Kidney capillary endothelial cell (primary cell): Measurements from ENCODE around the gene VIM.
A peak's percentile ranks its signal among the peaks of the same experiment; 100 is the strongest.

Experiments used
- DNase-seq: peaks from one replicate; pipeline ENCODE4 v3.0.0-alpha.2; 2018; ENCODE audit warnings: low spot score

The VIM gene

DNA sequence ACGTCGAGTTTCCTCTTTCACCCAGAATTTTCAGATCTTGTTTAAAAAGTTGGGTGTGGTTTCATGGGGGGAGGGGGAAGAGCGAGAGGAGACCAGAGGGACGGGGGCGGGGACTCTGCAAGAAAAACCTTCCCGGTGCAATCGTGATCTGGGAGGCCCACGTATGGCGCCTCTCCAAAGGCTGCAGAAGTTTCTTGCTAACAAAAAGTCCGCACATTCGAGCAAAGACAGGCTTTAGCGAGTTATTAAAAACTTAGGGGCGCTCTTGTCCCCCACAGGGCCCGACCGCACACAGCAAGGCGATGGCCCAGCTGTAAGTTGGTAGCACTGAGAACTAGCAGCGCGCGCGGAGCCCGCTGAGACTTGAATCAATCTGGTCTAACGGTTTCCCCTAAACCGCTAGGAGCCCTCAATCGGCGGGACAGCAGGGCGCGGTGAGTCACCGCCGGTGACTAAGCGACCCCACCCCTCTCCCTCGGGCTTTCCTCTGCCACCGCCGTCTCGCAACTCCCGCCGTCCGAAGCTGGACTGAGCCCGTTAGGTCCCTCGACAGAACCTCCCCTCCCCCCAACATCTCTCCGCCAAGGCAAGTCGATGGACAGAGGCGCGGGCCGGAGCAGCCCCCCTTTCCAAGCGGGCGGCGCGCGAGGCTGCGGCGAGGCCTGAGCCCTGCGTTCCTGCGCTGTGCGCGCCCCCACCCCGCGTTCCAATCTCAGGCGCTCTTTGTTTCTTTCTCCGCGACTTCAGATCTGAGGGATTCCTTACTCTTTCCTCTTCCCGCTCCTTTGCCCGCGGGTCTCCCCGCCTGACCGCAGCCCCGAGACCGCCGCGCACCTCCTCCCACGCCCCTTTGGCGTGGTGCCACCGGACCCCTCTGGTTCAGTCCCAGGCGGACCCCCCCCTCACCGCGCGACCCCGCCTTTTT is at the start of gene VIM:
Gene VIM (plus strand): TSS at position 151 of the 925 bp plus-strand sequence. CDS start 1,182 bp downstream, outside the sequence.
- peak; percentile 97 for DNase-seq

DNA sequence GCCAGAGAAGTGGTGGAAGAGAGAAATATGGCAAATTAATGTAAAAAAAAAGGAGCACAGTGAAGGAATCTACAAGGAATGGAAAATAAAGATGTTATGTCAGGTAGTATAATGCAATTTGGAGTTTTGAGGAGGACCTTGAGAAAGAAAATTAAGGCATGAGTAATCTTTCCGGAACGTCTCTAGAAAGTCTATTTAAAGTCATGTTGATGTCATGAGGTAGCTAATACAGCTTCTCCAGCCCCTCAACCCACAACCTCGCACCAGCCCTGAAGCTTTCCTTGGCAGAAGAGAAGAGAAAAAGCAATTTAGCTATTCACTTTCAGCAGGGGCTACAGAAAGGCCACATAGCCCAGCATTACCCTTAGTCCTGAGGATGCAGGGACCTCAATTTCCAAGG is 49.0 kb upstream of the VIM start:
- DNase-seq = no peak

DNA sequence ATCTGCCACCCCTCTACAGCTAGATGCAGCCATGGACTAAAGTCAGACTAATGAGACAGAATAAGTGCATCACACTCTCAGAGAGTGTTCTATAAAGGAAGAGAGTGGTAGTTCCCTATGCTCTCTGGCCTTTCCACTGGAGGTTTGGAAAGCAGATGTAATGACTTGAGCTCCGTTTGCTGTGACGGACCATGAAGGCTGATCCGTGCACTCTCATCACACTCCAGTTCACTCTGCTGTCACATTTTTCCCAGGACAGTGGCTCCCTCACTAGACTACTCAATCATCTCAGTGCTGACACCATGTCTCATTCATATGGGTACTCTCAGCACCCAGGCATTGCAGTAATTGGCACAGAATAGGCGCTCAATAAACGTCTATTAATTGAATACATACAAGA is 46.9 kb upstream of the VIM start:
- DNase-seq = no peak

DNA sequence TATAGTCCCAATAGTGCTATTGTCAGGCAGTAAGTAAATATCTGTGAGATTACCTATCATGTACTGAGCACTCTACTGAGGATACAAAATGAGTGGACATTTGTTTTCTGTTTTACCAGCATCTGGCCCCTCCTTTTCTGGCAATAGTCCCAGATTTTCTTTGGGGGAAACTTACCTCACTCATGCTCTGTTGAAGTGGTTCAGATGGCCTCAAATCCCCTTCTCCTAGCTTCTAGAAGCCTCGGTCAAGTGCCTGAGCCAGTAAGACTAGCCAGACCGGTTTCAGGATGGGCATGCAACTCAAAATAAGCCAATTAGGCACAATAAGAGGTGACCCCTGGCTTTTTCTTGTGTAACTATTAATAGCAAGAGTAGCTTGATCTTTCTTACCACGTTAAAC is 46.3 kb upstream of the VIM start:
- no peak for DNase-seq

DNA sequence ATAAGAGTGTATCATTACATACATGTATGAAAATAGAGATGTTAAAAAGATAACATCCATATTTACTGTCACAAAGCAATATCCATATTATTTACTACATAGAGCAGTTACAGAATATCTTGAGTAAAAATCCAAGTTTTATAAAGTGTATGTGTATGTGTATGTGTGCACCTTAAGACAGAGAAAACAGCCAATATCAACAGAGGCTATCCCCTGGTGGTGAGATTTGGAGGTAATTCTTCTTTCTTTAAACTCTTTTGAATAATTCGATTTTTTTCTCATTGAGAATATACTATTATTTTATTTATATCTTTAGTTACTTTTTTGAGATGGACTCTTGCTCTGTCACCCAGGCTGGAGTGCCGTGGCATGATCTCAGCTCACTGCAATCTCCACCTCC is 44.9 kb upstream of the VIM start:
- DNase-seq = no peak

DNA sequence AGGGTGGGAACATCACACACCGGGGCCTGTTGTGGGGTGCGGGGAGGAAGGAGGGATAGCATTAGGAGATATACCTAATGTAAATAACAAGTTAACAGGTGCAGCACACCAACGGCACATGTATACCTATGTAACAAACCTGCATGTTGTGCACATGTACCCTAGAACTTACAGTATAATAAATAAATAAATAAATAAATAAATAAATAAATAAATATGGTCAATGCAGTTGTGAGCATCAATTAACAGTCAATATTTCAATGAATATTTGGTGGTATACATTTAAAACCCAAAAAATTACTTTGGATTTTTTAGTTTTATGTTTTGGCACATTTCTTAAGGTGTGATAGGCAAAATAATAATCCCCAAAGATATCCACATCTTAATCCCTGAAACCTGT is 42.2 kb upstream of the VIM start:
- DNase-seq = no peak

DNA sequence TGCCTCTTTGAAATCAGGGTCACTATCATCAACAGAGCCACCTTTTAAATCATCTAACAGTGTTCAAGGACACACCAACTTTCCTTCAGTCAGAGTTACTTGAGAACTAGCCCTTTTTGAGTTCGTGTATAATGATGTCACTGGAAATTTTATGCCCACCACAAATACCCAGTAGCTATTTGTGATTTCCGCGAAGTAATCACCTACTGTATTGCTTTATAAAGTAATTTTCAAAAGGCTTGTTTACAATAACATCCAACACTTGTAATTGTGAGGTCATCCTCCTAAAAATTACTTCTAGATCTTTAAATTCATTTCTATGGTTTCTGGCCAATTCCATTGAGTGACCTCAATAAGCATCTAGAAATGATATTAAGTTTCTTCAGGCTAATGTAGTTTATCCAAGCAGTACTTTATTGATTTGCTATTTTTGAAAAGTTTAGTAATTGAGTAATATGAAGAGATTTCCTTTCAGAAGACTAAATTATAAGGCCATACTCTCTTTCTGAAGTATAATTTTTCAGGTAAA is 39.3 kb upstream of the VIM start:
- no peak for DNase-seq

DNA sequence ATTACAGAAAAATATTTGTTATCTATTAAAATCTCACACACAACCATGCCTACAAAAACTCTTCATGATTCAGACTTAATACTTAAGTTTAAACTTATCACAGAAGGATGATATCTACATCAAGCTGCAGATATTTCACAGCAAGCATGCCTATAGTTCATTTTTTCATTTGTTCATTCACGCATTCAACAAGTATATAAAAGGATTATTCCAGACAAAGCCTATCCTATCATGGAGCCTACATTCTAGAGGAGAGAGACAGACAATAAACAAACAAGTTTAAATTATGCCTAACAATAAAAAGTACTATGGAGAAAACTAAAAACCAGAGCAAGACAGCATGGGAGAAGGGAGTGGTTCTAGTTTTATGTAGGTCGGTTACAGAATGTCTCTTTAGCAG is 37.4 kb upstream of the VIM start:
- no peak for DNase-seq

DNA sequence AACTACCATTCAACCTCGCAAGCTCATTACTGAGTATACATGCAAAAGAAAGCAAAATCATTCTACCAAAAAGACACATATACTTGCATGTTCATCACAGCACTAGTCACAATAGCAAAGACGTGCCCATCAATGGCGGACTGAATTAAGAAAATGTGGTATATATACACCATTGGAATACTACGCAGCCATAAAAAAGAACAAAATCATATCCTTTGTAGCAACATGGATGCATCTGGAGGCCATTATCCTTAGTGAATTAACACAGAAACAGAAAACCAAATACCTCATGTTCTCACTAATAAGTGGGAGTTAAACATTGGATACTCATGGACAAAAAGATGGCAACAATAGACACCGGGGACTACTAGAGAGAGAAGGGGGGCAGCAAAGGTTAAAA is 33.0 kb upstream of the VIM start:
- DNase-seq = no peak

DNA sequence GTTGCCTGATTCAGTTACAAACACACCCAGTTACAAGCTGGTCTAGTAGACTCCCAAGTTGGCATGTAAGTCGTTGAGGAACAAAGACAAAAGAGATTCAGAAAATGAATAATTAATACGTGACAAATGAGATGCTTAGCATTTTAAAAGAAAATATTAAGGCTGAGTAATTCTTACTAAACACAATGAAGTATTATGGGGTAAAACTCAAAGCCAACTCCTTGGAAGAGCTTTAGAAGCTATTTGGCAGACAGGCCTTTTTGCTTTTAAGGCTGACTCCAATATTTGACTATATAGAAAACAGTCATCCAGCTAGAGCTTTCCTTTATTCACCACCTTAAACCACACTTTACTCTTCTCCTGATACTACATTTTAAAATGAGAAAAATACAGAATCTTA is 32.0 kb upstream of the VIM start:
- no peak for DNase-seq

DNA sequence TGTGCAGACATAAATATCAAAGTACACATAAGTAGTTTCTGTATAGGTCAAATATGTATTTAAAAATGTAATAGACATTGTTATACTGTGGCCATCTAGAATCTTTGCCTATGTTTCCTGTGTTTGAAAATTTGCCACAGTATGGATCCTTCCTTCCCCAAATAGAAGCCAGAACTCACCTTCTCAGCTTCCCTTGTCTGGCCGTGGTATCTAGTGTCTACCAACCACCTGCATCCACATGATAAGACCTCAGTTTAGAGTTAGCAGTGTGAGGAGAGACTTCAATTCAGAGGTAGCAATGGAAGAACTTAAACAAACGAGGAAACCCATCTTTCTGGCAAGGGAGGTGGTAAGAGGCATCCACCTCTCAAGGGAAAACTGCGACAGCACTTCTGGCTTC is 31.5 kb upstream of the VIM start:
- no peak for DNase-seq

DNA sequence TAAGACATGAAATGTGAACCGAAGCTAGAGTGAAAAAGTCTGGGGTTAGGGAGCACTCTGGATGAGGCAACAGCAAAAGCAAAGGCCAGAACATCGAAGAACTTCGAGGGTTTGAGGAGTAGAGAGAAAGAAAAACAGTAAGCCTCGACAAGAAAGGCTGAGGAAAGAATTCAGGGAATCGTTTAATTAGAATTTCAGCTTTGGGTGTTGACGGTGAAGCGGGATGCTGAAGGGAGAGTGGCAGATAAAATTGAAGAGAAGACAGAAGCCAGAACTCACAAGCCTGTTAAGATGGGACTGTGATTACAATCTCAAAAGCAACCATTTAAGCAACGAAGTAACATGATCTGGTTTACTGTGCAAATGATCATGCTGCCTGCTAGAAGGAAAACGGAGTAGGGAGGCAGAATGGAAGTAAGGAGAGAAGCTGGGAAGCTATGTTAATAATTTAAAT is 28.7 kb upstream of the VIM start:
- no peak for DNase-seq

DNA sequence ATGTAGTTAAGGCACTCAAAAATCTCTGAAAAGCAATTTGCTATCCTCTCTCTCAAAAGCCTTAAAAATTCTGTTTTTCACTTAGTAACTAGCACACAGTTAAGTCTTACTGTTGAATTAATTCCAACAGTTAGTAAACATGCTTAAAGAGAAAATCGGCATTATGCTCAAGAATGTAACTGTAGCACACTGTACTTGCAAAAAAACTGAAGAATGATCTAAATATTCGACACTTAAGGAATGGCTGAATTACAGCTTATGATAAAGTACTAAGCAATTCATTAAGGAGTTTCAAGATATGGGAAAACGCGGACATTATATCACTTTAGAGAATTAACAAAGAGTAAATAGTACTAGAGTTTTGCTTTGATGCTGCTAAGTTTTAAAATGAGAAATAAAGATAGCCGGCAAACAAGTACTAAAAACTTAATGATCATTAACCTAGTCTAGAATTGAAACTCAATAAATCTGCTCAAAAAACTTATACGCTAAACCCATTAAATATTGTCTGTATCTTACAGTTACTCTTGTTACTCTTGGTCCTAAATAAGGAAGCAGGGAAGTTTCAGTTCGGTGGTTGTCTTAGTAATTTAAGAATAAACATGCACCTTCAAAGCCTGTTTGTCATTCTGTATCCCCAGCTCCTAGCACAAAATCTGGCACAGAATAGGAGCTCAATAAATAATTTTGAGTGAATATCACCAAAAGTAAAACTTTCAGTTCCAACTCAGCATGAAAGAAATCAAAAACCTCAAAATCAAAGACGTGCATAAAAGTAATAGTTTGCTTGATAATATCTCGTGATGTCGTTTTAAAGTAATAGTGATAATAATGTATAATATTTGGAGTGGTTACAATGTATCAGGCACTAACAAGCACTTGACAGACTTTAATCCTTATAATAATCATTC is 27.8 kb upstream of the VIM start:
- DNase-seq = no peak

DNA sequence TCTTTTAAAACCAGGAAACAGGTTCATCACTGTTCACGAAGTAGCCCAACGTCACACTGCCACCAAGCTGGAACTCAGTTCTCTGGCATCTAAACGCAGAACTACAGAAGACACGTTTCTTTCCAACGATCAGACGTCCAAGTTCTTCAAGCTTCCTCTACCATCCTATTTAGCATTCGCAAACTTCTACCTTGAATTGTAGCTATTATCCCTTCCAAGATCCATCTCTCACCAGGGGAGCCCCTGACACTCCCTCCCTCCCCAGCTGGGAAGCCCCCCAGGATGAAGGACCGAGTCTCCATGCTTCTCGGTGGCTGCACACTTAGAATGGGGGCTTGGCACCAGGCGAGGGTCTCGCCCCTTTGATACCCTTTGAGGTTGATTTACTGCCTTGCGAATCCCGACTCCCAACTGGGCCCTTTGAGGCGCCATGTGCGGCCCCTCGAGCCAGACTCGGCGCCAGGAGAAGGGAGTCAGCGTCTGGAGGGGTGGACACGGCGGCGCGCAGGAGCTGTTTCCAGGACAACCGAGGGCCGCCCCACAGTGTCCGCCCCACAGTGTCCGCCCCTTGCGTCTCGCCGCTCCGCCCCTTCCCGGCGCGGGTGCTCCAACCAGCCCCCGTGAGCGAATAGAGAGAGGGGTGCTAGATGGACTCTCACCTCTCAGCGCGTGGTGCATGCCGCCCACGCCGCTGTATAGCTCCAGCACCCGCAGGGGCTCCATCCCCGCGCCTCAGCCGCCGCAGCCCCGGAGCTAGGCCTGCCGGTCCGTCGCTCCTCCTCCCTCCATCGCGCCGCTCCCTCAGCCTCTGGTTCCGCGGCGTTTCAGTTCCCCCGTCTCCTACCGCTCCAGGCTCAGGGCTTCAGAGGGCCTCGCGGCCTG is 26.9 kb upstream of the VIM start, which contains the start of gene TRDMT1:
Gene TRDMT1 (minus strand): TSS at position 761 of the 882 bp plus-strand sequence. CDS start 38 bp downstream, at position 723.
- peak; percentile 83 for DNase-seq

DNA sequence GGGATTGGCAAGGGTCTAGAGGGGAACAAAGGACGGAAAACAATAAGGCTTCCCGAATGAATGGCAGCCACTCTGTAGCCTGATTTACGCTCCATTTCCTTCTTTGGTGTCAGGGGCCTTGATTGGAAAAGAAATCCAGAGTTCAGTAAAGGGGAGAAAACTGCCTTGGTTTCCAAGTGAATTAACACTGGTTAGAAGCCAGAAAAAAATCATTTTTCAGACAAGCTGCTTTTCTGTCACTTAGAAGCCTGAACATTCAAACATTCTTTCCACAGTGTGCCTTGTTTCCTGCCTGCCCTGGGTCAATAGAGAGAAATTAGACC is 26.3 kb upstream of the VIM start:
- DNase-seq = no peak

DNA sequence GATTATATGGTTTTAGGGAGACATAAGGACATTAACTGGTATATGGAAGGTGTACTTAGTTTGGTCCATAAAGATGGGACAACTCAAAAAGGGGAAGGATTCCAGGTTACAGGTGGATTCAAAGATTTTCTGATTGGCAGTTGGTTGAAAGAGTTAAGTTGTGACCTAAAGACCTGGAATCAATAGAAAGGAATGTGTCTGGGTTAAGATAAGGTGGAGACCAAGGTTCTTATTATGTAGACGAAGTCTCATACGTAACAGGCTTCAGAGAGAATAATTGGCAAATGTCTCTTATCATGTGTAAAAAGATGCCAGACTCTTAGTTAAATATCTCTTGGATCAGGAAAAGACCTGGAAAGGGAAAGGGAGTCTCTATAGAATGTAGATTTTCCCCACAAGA is 25.5 kb upstream of the VIM start:
- DNase-seq = no peak

DNA sequence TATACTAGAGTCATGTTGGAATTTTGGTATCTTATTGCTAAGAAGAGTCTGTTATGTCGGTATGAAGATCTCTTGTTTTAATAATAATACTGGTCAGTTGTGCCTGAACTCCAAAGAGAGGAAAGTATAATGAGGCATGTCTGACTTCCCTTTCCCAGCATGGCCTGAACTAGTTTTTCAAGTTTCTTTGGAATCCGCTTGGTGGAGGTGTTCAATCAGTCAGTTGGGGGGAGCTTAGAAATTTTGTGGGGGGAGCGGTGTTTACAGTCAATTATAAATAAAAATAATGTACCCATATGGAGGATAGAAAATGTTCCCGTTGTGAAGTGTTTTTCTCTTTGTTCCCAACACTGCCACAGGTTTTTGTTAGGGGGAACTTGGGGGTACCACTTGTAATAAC is 25.0 kb upstream of the VIM start:
- DNase-seq = no peak

DNA sequence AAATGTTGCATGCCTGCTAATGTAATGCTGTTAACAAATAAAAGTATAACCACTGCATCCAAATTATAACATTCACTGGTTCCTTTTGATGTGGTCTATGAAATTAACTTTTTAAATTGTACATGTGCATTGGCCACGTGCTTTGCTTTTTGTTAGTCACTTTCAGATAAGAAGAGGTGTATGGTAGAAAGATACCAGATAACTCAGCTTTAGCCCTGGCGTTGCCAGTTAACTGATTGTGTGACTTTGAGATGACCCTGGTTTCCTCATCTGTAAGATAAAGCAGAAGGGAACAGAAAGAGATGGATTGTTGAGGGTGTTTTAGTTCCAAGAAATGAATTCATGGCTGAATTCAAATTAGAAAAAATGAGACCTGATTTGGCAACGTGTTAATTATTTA is 24.6 kb upstream of the VIM start:
- no peak for DNase-seq

DNA sequence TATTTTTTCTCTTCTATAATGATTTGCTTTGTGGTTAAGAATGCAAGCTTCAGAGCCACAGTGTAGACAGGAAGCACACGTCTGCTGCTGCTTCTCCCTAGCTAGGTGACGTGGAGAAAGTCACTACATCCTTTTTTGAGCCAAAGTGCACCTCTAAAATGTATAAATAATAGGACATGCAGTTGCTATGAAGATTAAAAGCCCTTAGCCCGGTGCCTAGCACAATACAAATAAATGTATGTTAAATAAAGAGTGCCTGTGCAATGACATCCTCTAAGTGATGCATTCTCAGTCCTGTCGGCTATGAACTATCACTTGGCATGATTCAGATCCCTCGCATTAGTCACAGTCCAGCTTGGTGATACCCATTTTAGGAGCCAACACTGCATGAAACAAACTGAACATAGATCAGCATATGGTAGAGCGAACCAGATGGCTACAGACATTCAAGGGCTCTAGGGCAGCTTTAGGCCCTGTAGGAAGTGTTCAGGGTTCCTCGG is 21.8 kb upstream of the VIM start:
- peak; percentile 94 for DNase-seq

DNA sequence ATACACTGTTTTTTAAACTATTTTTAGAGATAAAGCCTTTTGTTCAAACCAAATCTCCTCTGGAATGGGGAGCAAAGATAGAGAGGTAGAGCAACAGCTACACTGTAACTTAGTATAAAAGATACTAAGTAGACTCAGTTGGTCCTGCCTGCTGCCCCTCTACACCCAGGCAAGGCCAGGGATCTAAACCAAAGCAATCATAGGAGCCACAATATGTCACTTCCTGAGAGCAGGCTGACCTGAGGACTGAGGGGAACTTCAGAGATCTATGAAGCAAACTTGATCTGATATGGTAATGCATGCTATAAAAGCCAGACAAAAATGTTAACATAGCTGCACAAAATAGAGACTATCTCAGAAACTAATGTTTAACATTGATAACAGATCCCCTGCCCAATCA is 19.6 kb upstream of the VIM start:
- DNase-seq = no peak

DNA sequence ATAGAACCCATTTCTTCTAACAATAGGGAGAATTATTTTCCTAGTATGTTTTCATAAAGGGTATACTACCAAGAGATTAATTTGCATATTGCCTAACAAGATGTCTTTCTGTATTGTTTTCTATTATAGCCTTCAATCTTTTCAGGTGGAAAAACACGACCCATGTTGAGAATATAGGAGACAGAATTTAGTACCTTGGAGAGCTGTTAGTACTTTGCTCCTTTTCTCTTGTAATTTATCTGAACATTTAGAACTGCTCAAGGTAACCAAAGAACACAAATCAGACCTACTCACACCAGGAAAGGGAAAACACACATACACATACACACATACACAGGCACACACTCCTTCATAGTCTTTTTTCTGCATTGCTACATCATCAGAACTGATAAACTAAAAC is 18.7 kb upstream of the VIM start:
- DNase-seq = no peak

DNA sequence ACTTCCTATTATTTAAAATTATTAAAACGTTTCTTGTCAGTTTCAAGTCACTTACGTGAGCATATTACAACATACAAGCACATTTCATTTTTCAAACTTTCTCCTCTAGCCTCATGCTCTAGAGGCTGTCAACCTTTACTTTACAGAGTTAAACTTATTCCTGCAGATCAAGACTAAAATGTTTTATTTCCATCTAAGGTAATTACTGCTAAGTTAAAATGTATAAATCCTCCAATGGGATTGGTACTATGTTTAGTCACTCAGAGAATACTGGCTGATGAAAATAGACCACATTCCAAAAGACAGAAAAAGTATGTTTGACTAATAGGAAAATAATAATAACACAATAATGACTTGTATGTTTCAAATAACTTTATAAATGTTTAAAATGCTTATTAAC is 18.2 kb upstream of the VIM start:
- no peak for DNase-seq
